OCI-LY7 (cell line): ENCODE measurements around the gene ARSK. TPM values are rescaled to one million over a fixed set of nuclear protein-coding genes. Genes with fewer than 3 reads are reported as not detected.

Source experiments
- BruUV-seq: library from RNA; stranded (reverse); fragments of 400-500 nt; replicated peaks from 2 replicates; lab custom pipeline; 2021; lab: Mats Ljungman, UMichigan
- CTCF ChIA-PET: fragments of 300-600 bp; sonication (Branson Sonifier 250); formaldehyde crosslinking; loops from one replicate; lab custom pipeline; 2022; ENCODE audit warnings: antibody characterized with exemption; ENCODE audit not compliant: unreplicated experiment; lab: Charles Lee
- POLR2A ChIA-PET: fragments of 300-600 bp; sonication (Branson Sonifier 250); formaldehyde crosslinking; loops from one replicate; lab custom pipeline; 2022; ENCODE audit warnings: antibody characterized with exemption; lab: Charles Lee
- DNase-seq: peaks from one replicate; pipeline ENCODE4 v3.0.0-alpha.2; 2015; ENCODE audit warnings: low spot score
- H2AFZ ChIP-seq: fragments of 200-600 bp; sonication (generic), shearing (Covaris generic); 2 replicates; pipeline ENCODE4 v1.6.1; 2014; ENCODE audit warnings: mild to moderate bottlenecking, antibody characterized with exemption, low read length, moderate library complexity
- H3K27ac ChIP-seq: fragments of 200-600 bp; sonication (generic); 2 replicates; pipeline ENCODE4 v1.5.1; 2014; ENCODE audit warnings: mixed run types, low read depth, mild to moderate bottlenecking, moderate library complexity, low read length, inconsistent platforms; ENCODE audit not compliant: poor library complexity, severe bottlenecking
- H3K36me3 ChIP-seq: fragments of 200-600 bp; sonication (generic); 2 replicates; pipeline ENCODE4 v1.6.1; 2014; ENCODE audit warnings: mild to moderate bottlenecking, antibody characterized with exemption, low read length, moderate library complexity, mixed read lengths; ENCODE audit not compliant: insufficient read depth
- H3K4me1 ChIP-seq: fragments of 200-600 bp; sonication (generic); 2 replicates; pipeline ENCODE4 v1.5.1; 2014; ENCODE audit warnings: mild to moderate bottlenecking, low read length; ENCODE audit not compliant: insufficient read depth, poor library complexity, severe bottlenecking
- H3K4me2 ChIP-seq: fragments of 200-600 bp; sonication (generic); 2 replicates; pipeline ENCODE4 v1.6.1; 2014; ENCODE audit warnings: mild to moderate bottlenecking, low read length
- H3K4me3 ChIP-seq: fragments of 200-600 bp; sonication (generic); 2 replicates; pipeline ENCODE4 v1.5.1; 2014; ENCODE audit warnings: mild to moderate bottlenecking, low read depth, low read length; ENCODE audit not compliant: poor library complexity, severe bottlenecking
- H3K79me2 ChIP-seq: fragments of 200-600 bp; sonication (generic); 2 replicates; pipeline ENCODE4 v1.6.1; 2016; ENCODE audit warnings: low read depth, mild to moderate bottlenecking, low read length, moderate library complexity, mixed read lengths; ENCODE audit not compliant: insufficient read depth
- H3K9me2 ChIP-seq: fragments of 200-600 bp; sonication (generic); 2 replicates; pipeline ENCODE4 v1.6.1; 2016; ENCODE audit warnings: mild to moderate bottlenecking, low read length, mixed read lengths; ENCODE audit not compliant: insufficient read depth
- H3K9me3 ChIP-seq: fragments of 200-600 bp; sonication (generic); 2 replicates; pipeline ENCODE4 v1.6.1; 2014; ENCODE audit warnings: mild to moderate bottlenecking, mixed run types, low read length, mixed read lengths
- H4K20me1 ChIP-seq: fragments of 200-600 bp; sonication (generic); 2 replicates; pipeline ENCODE4 v1.6.1; 2014; ENCODE audit warnings: mild to moderate bottlenecking, antibody characterized with exemption, low read length, moderate library complexity, mixed read lengths; ENCODE audit not compliant: insufficient read depth
- EZH2phosphoT487 ChIP-seq: fragments of 200-600 bp; sonication (generic); IDR thresholded peaks from 2 replicates; pipeline ENCODE4 v1.6.1; 2018; ENCODE audit warnings: low read depth, borderline replicate concordance, mild to moderate bottlenecking, mixed run types, antibody characterized with exemption, low read length, moderate library complexity, mixed read lengths
- intact Hi-C: fragments of 100-400 bp; cut with micrococcal nuclease; formaldehyde crosslinking; loops from one replicate; pipeline ENCODE4 v1.10.0; 2022; ENCODE audit not compliant: unreplicated experiment
- total RNA-seq, 2 experiments: library from RNA; depleted of rRNA in 1 of 2; stranded (reverse); fragments of >200 nt in 1 of 2; shearing (Covaris generic) in 1 of 2; gene quantifications; 2 replicates each; pipeline ENCODE4 v1.2.3, GENCODE V29; 2014 to 2022
- TF ChIP-seq, protein P1 (sequence below): fragments of 200-600 bp; sonication (generic); conservative IDR thresholded peaks from 2 replicates; pipeline ENCODE4 v1.5.1; 2014; ENCODE audit warnings: mild to moderate bottlenecking, antibody characterized with exemption, low read length, moderate library complexity, mixed read lengths

ARSK gene
- total RNA-seq, 2 experiments from 2014 or later = 5.2 to 5.9 TPM

GRCh38 chr5:95627971-95628810 lies 73.3 kb downstream of the ARSK start:
- no peak overlapping the region for H3K4me2 ChIP-seq
- no peaks in the 10 kb centered on the region; the same call in 1 of the 2 replicates for H3K36me3 ChIP-seq
- no peak overlapping the region for H2AFZ ChIP-seq
- H3K9me3 ChIP-seq = no peaks in the 10 kb centered on the region
- DNase-seq = no peak
- CTCF ChIA-PET = no interaction called here
- H3K9me2 ChIP-seq = no peaks in the 10 kb centered on the region
- no peaks in the 10 kb centered on the region for H4K20me1 ChIP-seq
- H3K4me1 ChIP-seq = peaks cover 11% of the 10 kb centered on the region
- no TSS peak for BruUV-seq
- H3K27ac ChIP-seq = no peak overlapping the region
- H3K79me2 ChIP-seq = no peaks in the 10 kb centered on the region
- TF ChIP-seq EZH2phosphoT487 = no peak
- TF ChIP-seq, protein P1, sequence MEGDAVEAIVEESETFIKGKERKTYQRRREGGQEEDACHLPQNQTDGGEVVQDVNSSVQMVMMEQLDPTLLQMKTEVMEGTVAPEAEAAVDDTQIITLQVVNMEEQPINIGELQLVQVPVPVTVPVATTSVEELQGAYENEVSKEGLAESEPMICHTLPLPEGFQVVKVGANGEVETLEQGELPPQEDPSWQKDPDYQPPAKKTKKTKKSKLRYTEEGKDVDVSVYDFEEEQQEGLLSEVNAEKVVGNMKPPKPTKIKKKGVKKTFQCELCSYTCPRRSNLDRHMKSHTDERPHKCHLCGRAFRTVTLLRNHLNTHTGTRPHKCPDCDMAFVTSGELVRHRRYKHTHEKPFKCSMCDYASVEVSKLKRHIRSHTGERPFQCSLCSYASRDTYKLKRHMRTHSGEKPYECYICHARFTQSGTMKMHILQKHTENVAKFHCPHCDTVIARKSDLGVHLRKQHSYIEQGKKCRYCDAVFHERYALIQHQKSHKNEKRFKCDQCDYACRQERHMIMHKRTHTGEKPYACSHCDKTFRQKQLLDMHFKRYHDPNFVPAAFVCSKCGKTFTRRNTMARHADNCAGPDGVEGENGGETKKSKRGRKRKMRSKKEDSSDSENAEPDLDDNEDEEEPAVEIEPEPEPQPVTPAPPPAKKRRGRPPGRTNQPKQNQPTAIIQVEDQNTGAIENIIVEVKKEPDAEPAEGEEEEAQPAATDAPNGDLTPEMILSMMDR = no peak
- intact Hi-C loops = no loop called here
- H3K4me3 ChIP-seq = no peak overlapping the region
- POLR2A ChIA-PET = no interaction called here

- no peaks in the 10 kb centered on the region for H3K79me2 ChIP-seq
- intact Hi-C loops = no loop called here
- DNase-seq = no peak
- no peaks in the 10 kb centered on the region for H3K9me3 ChIP-seq
- CTCF ChIA-PET = no interaction called here
- no peaks in the 10 kb centered on the region for H4K20me1 ChIP-seq
- no peak overlapping the region for H2AFZ ChIP-seq
- POLR2A ChIA-PET = no interaction called here
- no TSS peak for BruUV-seq
- peaks cover 11% of the 10 kb centered on the region for H3K4me1 ChIP-seq
- H3K9me2 ChIP-seq = no peaks in the 10 kb centered on the region
- H3K4me3 ChIP-seq = no peak overlapping the region
- H3K27ac ChIP-seq = no peak overlapping the region
- H3K36me3 ChIP-seq = no peaks in the 10 kb centered on the region; the same call in 1 of the 2 replicates
- no peak overlapping the region for H3K4me2 ChIP-seq
- TF ChIP-seq, protein P1 = no peak
- no peak for TF ChIP-seq EZH2phosphoT487
Measured at GRCh38 chr5:95628933-95629332, 74.0 kb downstream of the ARSK start.

DNA sequence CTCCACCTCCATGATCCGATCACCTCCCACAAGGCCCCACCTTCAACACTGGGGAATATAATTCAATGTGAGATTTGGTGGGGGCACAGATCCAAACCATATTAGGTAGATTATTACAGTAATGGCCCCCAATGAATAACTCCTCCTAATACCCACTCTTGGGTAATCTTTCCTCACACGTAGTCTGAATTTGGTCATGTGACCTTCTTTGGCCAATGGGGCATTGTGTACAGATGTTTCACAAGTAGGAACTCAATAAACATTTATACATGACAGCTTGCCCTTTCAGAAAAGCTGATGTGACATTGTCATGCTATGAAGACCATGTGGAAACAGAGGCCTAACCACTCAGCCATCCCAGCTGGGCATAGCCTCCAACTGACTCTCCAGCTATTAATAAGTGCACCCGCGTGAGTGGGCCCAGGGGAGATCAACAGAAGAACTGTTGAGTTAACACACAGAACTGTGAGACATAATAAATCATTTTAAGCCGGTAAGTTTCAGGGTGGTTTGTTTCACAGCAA lies 75.6 kb downstream of the ARSK start:
- ChIA-PET POLR2A (interaction anchor here (1.8 to 2.2 kb wide), 3 partner anchors 8 to 17 kb away, joined by 5 to 10 read pairs (median 8); partner anchors contain the start of gene RFESD), CTCF (no interaction called here)
- DNase-seq = no peak
- no TSS peak for BruUV-seq
- Histone ChIP-seq H3K4me1 (peaks cover 11% of the 10 kb centered on the region), H3K79me2 (no peaks in the 10 kb centered on the region), H4K20me1 (no peaks in the 10 kb centered on the region), H3K9me2 (no peaks in the 10 kb centered on the region), H3K27ac (no peak overlapping the region), H2AFZ (no peak overlapping the region), H3K4me3 (no peak overlapping the region), H3K9me3 (no peaks in the 10 kb centered on the region), H3K36me3 (no peaks in the 10 kb centered on the region; the same call in 1 of the 2 replicates), H3K4me2 (no peak overlapping the region)
- TF ChIP-seq, protein P1 = no peak
- no peak for TF ChIP-seq EZH2phosphoT487
- intact Hi-C loops = no loop called here
